Measurements from ENCODE around the gene SZT2. TPM values are rescaled to one million over a fixed set of nuclear protein-coding genes. Genes with fewer than 3 reads are reported as not detected.
A peak's percentile ranks its signal among the peaks of the same experiment; 100 is the strongest.

SZT2 gene
- total RNA-seq, 6 experiments from 2014 or later = 17.2 to 21.8 (median 21.3) TPM

- peaks cover 37% of the 10 kb centered on the region for H3K4me1 Mint-ChIP-seq (ENCODE audit: low read depth)
- no peak for DNase-seq
These were observed 37.4 kb upstream of the SZT2 start for GRCh38 chr1:43352351-43352705.

GRCh38 chr1:43352881-43353280 is 36.8 kb upstream of the SZT2 start:
- H3K36me3 Mint-ChIP-seq (ENCODE audit: low read depth) = peaks cover 5% of the 10 kb centered on the region; the same call in 1 of the 2 replicates

More at GRCh38 chr1:43352351-43352705, 37.4 kb upstream of the SZT2 start:
- peaks cover 5% of the 10 kb centered on the region; the same call in 1 of the 2 replicates for H3K36me3 Mint-ChIP-seq (ENCODE audit: low read depth)
- no peak for TF ChIP-seq CTCF (IDR thresholded peaks at IDR 0.05)
- no peaks in the 10 kb centered on the region for H3K9me3 Mint-ChIP-seq
- no peak overlapping the region for H3K4me3 Mint-ChIP-seq
- H3K27me3 Mint-ChIP-seq (ENCODE audit: insufficient read depth) = peaks cover 17% of the 10 kb centered on the region
- H3K27ac Mint-ChIP-seq = no peak overlapping the region

GRCh38 chr1:43354471-43354870 is 35.2 kb upstream of the SZT2 start:
- DNase-seq = no peak
- no peak for TF ChIP-seq CTCF (IDR thresholded peaks at IDR 0.05)
- Mint-ChIP-seq H3K36me3 (ENCODE audit: low read depth) (peaks cover 7% of the 10 kb centered on the region; the same call in 1 of the 2 replicates), H3K4me1 (ENCODE audit: low read depth) (peaks cover 41% of the 10 kb centered on the region), H3K27me3 (ENCODE audit: insufficient read depth) (peaks cover 8% of the 10 kb centered on the region), H3K4me3 (no peak overlapping the region), H3K9me3 (no peaks in the 10 kb centered on the region), H3K27ac (no peak overlapping the region)

More at GRCh38 chr1:43352881-43353280, 36.8 kb upstream of the SZT2 start:
- Mint-ChIP-seq H3K27ac (no peak overlapping the region), H3K9me3 (no peaks in the 10 kb centered on the region), H3K4me1 (ENCODE audit: low read depth) (peaks cover 43% of the 10 kb centered on the region), H3K4me3 (no peak overlapping the region), H3K27me3 (ENCODE audit: insufficient read depth) (peaks cover 15% of the 10 kb centered on the region)
- DNase-seq = no peak
- TF ChIP-seq CTCF (IDR thresholded peaks at IDR 0.05) = no peak

GRCh38 chr1:43354936-43355335 is 34.8 kb upstream of the SZT2 start:
- Mint-ChIP-seq H3K27ac (no peak overlapping the region), H3K4me1 (ENCODE audit: low read depth) (peaks cover 41% of the 10 kb centered on the region), H3K36me3 (ENCODE audit: low read depth) (peaks cover 11% of the 10 kb centered on the region; the same call in 1 of the 2 replicates), H3K9me3 (no peaks in the 10 kb centered on the region), H3K4me3 (no peak overlapping the region), H3K27me3 (ENCODE audit: insufficient read depth) (peaks cover 8% of the 10 kb centered on the region; the same call in 1 of the 2 replicates)
- no peak for TF ChIP-seq CTCF (IDR thresholded peaks at IDR 0.05)
- DNase-seq = no peak

- H3K4me1 Mint-ChIP-seq (ENCODE audit: low read depth) = peaks cover 59% of the 10 kb centered on the region
- peak overlapping the region; percentile 95; the same call in 1 of the 2 replicates for H3K4me3 Mint-ChIP-seq
- DNase-seq = no peak
- peaks cover 10% of the 10 kb centered on the region for H3K27me3 Mint-ChIP-seq (ENCODE audit: insufficient read depth)
- peaks cover 35% of the 10 kb centered on the region for H3K36me3 Mint-ChIP-seq (ENCODE audit: low read depth)
- no peaks in the 10 kb centered on the region for H3K9me3 Mint-ChIP-seq
- peak overlapping the region; percentile 95; the same call in 1 of the 2 replicates for H3K27ac Mint-ChIP-seq
- no peak for TF ChIP-seq CTCF (IDR thresholded peaks at IDR 0.05)
These were observed 32.4 kb upstream of the SZT2 start for GRCh38 chr1:43357251-43357650.
